NOMO-1 (cell line): ENCODE measurements around the gene WASHC2C.
A peak's percentile ranks its signal among the peaks of the same experiment; 100 is the strongest.
"Not testable (repeated sequence)": the region's sequence is repeated elsewhere in the genome, so short reads cannot be mapped to it uniquely, and the experiment has no call there.

Source experiments
- DNase-seq, 2 experiments: peaks; one replicate each; lab custom pipeline; 2025; ENCODE audit not compliant: unreplicated experiment in 2 of 2; lab: John Stamatoyannopoulos, UW

WASHC2C gene, protein sequence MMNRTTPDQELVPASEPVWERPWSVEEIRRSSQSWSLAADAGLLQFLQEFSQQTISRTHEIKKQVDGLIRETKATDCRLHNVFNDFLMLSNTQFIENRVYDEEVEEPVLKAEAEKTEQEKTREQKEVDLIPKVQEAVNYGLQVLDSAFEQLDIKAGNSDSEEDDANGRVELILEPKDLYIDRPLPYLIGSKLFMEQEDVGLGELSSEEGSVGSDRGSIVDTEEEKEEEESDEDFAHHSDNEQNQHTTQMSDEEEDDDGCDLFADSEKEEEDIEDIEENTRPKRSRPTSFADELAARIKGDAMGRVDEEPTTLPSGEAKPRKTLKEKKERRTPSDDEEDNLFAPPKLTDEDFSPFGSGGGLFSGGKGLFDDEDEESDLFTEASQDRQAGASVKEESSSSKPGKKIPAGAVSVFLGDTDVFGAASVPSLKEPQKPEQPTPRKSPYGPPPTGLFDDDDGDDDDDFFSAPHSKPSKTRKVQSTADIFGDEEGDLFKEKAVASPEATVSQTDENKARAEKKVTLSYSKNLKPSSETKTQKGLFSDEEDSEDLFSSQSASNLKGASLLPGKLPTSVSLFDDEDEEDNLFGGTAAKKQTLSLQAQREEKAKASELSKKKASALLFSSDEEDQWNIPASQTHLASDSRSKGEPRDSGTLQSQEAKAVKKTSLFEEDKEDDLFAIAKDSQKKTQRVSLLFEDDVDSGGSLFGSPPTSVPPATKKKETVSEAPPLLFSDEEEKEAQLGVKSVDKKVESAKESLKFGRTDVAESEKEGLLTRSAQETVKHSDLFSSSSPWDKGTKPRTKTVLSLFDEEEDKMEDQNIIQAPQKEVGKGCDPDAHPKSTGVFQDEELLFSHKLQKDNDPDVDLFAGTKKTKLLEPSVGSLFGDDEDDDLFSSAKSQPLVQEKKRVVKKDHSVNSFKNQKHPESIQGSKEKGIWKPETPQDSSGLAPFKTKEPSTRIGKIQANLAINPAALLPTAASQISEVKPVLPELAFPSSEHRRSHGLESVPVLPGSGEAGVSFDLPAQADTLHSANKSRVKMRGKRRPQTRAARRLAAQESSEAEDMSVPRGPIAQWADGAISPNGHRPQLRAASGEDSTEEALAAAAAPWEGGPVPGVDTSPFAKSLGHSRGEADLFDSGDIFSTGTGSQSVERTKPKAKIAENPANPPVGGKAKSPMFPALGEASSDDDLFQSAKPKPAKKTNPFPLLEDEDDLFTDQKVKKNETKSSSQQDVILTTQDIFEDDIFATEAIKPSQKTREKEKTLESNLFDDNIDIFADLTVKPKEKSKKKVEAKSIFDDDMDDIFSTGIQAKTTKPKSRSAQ (N-terminal part only)

DNA sequence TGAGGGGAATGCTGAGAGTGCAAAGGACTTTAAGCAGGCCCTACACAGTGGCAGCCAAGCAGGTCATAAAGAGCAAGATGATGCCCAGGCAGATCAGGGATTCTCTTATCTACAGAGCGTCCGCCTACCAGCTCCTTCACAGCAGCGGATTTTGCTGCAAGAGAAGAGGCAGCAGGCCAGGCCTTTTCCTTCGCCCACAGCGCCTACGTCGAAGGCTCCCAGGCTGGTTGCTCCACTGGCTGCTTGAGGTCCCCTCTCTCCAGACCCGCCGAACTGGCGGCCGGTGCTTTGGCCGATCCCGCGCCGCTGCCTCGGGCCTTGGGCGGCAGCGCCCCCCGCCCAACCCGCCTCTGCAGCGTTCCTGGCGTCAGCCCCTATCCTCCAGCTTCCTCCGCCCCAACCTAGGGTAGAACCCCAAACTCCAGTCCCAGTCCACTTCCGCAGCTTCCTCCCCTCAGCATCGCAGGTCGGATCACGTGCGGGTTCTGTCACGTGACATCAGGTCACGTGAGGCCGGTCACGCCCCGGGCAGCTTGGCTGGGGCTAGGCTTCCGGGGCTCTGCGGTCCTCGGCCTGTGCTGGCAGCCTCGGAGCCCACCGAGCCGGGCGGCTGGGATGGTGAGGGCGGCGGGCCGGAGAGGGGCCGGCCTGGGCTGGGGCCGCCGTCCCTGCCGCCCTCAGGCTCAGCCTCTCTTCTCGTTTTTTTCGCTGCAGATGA is at the start of gene WASHC2C:
TSS of gene WASHC2C (plus strand) at position 564 of the 718 bp plus-strand sequence. CDS start at position 616, 52 bp downstream.
- DNase-seq, result peak; percentile 50 to 71

DNA sequence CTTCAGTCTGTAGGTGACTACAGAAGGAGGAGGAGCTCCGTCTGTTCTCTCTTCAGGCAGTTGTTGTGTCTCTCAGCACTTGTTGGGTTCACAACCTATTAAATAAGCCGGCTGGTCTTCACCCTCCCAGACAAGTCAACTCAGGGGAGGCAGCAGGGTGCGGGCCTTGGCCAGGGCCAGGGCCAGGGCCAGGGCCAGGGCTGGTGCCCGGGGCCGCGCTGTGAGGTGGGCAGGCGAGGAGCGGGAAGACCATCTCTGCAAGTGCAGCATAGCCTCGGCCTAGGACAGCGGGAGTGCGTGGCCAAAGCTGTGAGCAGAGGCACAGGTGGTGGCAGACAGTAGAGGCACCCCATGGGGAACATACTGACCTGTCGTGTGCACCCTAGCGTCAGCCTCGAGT is 48.6 kb upstream of the WASHC2C start:
- DNase-seq, result not testable (repeated sequence)

DNA sequence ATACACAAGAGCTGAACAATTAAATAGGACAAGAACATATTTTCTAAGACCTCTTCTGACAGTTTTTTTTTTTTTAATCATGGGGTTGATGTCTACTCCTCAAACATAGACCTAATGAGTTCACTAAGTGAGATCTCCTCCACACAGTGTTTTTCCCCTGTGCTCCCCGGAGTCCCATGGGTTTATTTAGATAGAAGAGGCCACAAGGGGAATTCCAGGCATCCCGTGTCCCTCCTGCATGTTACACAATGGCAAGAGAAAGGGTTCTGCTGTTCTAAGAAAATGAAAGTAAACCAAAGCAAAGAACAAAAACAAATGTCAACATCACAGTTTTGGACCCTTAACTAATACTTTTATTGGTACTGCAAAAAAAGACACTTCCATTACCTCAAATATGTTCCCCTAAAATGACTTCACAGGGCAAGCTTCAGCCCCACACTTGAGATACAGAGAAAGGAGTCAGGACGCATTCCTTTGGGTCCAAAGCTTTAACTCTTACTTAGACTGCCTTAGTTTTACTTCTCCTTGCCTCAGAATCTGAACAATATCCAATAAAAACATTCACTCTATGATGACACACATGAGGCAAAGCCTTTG is 16.8 kb upstream of the WASHC2C start:
- not testable (repeated sequence) for DNase-seq

DNA sequence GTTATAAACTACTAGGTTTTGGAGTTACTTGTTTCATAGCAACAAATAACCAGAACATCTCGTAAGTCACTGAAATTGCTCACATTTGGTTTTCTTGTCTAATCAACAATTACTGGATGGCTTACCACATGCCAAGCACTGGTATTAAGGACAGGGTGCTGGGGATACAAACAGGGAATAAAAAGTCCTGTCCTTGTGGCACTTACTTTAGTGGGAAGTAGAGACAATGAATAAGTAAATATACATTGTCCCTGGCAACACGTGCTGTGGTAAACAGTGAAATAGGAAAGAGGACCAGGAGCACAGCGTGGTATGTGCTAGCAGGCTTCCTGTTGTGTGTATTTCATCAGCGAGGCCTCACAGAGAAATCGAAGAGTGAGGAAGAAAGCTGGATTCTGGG is 15.8 kb upstream of the WASHC2C start:
- DNase-seq, result not testable (repeated sequence)

DNA sequence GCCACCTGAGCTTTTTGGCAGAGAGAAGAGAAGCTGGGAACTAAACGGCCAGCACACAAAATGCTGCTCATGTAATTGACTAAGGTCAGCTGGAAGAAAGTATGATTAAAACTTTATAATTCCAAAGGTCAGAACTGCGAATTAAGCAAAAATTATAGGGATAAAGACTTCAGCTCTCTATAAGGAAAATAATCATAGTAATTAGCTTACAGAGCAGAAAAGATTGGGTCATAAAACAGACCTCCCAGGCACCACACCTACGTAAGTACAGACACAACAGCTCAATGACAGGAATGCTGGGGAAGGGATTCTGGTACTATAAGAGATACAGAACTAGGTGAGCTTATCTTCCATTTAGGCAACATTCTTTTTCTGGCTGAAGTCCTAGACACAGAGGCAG is 10.0 kb upstream of the WASHC2C start:
- not testable (repeated sequence) for DNase-seq

DNA sequence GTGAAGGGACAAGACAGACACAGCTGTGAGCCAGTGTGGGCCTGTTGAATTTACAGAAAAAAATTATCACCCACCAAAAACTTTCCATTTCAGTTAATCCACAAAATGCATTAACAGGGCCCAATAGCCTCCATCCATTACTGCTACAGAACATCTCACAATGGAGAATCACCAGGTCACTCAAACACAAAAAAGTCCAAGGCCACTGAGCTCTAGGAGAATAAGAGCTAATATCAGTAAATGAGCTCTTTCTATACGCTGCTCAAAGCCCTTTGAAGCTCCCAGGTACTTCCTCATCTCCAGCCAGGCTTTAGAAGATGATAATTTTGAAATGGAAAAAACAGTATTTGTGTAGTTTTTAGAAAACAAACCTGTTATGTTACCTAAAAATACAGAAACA is 9.4 kb upstream of the WASHC2C start:
- DNase-seq, result not testable (repeated sequence)

DNA sequence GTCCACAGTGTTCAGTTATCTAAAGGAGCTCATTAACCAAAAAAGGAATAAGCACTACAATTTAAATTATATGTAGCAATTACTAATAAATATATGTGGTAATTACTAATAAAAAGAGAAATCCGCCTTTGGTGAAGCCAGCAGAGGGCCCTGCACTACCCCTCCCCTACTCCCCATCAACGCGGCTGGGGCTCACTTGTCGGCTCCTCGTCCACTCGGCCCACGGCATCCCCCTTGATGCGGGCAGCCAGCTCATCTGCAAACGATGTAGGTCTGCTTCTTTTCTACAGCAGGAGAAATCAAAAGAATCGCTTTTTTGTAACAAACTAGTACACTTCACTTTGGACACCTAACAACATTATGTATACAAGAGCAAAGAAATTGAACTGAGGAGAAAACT is 5.6 kb upstream of the WASHC2C start:
- DNase-seq, result not testable (repeated sequence)

DNA sequence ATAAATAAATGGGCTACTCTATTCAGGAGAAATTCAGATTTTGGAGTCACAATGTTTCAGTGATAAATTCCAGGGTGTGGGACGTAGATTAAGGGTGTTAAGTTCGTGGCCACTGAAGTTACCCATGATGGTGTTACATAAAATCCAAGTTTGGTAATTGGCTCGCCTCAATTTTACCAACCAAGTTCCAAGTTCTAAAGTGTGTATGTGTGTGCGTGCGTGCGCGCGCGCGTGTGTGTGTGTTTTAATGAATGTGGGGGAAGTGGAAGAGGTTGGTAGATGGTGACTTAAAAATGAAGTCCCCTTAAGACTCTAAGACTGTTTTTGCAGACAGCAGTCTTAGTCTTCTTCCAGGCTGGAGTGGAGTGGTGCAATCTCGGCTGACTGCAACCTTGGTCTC is 3.2 kb upstream of the WASHC2C start:
- DNase-seq, result not testable (repeated sequence)

DNA sequence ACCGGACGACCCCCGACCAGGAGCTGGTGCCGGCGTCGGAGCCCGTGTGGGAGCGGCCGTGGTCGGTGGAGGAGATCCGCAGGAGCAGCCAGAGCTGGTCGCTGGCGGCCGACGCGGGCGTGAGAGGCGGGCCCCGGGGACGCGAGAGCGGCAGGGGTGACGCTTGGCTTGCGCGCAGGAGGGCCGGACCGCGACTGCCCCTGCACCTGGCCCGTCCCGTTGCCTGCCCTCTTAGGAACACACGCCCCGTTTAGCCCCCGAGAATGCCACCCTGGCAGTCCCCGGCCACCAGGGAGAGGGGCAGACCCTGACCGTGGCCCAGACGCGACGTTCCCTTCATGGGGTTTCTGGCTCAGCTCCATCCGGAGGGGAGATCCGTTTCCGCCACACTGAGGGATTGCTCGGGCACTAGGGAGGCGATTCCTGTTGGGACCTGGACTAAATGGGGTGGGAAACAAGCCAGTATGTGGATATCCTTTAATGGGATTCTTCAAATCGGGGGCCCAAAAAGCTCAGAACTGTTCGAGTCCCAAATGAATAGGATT is 427 bp downstream of the WASHC2C start:
- DNase-seq, result not testable (repeated sequence)

DNA sequence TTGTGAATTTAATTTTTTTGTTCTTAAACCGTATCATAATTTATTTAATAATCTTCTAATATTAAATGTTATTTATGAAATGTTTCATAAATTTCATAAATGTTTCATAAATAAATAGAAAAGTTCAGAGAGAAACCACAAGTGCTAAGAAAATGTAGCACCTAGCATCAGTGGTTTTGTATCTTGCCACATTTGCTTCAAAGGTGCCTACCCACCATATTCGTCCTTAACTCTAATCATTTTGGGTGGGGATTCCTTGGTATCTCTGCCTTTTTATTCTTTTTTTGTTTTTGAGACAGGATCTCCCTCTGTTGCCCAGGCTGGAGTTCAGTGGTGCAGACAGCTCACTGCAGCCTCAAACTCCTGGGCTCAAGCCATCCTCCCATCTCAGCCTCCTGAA is 7.4 kb downstream of the WASHC2C start:
- not testable (repeated sequence) for DNase-seq

DNA sequence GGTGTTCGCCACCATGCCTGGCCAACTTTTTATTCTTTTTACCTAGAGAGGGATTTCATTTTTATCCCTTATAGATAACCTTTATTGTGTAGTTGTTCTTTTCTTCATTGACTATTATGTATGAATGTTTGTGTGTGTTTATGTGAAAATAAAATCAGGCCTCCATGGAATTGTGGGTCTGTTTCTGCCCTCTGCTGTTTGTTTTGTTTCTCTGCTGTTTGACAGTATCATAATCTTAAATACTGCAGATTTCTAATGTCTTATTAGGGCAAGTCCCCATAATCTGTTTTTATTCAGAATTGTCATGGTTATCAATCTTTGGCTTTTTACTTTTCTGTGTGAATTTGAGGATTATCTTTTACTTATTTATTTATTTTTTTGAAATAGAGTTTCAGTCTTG is 7.8 kb downstream of the WASHC2C start:
- not testable (repeated sequence) for DNase-seq

DNA sequence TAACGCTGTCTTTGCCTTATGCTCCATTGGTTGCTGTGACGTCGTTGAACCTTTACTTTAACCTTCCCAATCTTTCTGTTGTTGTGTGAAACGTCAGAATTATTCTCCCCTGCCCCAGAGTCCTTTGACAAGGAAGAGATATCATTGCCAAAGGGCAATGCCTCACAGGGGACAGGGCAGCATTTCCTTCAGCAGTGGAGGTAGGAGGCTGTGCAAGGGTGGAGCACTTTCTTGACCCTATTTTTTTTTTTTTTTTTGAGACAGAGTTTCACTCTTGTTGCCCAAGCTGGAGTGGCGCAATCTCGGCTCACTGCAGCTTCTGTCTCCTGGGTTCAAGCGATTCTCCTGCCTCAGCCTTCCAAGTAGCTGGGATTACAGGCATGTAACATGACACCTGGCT is 14.5 kb downstream of the WASHC2C start:
- not testable (repeated sequence) for DNase-seq

DNA sequence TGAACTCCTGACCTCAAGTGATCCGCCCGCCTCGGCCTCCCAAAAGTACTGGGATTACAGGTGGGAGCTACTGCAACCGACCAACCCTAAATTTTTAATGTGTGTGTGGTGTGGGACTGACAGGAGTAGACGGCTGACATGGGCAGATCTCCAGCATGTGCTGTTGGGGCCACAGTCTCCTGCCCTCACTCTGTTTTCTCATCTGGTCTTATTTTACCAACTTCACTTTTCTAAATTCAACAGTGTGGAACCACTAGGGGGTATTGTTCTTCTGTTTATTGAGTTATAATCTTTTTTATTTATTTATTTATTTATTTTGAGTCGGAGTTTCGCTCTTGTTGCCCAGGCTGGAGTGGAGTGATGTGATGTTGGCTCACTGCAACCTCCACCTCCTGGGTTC is 14.9 kb downstream of the WASHC2C start:
- not testable (repeated sequence) for DNase-seq

DNA sequence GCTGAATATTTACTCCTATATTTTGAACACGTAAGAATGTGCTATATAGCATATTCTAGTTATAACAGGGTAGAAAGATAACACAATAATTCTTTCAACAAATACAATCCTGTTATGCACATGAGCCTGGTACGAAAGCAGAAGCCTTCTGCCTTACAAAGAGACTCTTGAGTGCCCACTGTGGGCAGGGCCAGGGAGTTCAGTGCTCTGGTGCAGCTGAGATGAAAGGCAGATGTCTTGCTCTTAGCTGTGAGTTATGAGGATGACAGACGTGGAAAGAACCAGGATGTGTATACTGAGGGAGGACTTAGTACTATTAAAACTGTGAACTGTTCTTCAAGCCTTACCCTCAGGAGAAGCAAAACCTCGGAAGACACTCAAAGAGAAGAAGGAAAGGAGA is 24.1 kb downstream of the WASHC2C start:
- DNase-seq, result not testable (repeated sequence)

DNA sequence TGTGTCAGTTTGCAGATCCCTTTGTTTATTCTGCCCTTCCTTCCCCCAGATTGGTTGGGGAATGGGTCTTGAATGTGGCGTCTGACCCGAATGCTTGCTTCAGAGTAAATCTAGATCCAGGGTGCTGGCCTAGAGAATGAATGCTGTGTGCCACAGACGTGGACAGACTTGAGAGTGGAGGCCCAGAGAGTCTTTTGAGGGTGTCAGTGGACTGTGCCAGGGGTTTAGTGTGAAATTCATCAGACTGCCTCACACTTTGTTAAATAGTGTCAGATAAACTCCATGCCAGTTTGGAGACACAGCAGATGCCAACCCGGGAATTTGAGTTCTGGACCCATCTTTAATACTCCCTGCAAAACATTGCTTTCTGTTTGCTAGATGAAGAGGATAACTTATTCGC is 25.1 kb downstream of the WASHC2C start:
- DNase-seq, result not testable (repeated sequence)

DNA sequence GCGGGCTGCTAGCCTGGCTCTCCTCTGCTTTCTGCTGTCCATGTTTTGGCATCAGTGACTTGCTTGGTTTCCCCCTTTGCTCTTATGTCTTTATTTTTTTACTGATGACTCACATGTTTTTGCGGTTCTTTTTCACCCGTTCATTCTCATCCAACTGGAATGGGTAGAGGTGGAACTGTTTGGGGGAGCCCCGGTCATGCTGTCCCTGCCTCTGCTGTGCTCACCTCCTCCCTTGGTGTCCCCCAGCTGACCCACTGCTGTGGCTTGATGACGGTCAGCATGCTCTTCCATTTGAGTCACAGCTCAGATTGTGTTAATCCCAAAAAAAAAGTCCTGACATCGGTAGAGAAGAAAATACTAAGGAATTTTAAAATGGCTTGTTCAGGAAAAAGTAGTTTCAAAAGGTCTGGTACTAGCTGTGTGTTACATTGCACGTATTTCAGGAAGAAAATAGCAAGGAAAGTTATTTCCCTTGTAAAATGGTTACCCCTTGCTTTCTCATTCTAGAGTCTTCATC is 27.0 kb downstream of the WASHC2C start:
- not testable (repeated sequence) for DNase-seq

DNA sequence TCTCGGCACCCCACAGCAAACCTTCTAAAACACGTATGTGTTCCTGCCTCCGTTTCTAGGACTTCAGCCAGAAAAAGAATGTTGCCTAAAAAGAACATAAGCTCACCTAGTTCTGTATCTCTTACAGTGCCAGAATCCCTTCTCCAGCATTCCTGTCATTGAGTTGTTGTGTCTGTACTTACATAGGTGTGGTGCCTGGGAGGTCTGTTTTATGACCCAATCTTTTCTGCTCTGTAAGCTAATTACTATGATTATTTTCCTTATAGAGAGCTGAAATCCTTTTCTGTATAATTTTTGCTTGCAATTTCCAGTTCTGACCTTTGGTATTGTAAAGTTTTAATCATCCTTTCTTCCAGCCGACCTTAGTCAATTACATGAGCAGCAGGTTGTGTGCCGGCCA is 28.0 kb downstream of the WASHC2C start:
- DNase-seq, result not testable (repeated sequence)

DNA sequence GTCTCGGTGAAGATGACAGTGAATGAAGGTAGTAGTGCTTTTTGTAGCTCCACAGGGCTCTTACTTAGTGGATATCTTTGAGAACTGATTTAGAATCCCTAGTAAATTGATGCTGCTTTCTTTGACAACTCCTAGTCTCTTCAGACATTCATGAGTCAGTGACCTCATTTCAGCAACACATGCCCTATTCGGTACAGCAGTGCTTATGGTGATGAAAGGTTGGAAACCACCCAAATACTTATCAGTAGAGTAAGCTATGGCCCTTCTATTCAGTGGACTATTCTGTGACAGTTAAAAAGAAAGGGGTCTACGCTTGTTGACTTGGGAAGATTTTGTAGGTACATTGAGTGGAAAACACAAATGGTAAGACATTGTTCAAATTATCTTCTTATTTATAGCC is 29.0 kb downstream of the WASHC2C start:
- not testable (repeated sequence) for DNase-seq
